GM10248 (cell line): ENCODE results near the gene CNOT1.

Source experiments
- CTCF ChIA-PET: fragments of 300-600 bp; sonication (Branson Sonifier 250); formaldehyde crosslinking; extraction: SDS; loops from one replicate; lab custom pipeline; 2021; ENCODE audit warnings: antibody characterized with exemption; lab: Yijun Ruan, JAX
- POLR2A ChIA-PET: fragments of 350-650 bp; sonication (Branson Sonifier 250); formaldehyde crosslinking; extraction: SDS; loops from one replicate; lab custom pipeline; 2020; ENCODE audit warnings: antibody characterized with exemption; lab: Yijun Ruan, JAX
- DNase-seq: peaks from one replicate; pipeline ENCODE4 v3.0.0; 2012; ENCODE audit errors: extremely low spot score
- CTCF ChIP-seq: IDR thresholded peaks from 2 replicates; pipeline ENCODE4 v1.5.1; 2012; ENCODE audit warnings: mild to moderate bottlenecking, low read depth; ENCODE audit errors: extremely low read depth, missing control alignments, control extremely low read depth

Gene CNOT1

GRCh38 chr16:58507195-58507962 is 122.2 kb downstream of the CNOT1 start:
- TF ChIP-seq CTCF, result no peak
- CTCF ChIA-PET, result interaction anchor here (1.8 kb wide), 1 partner anchor 154 kb away, joined by 6 read pairs; no protein-coding TSS in a partner anchor
- POLR2A ChIA-PET, result no interaction called here
- DNase-seq, result no peak

- POLR2A ChIA-PET, result no interaction called here
- CTCF ChIA-PET, result interaction anchor here (0.6 to 1.8 kb wide), 5 partner anchors 19 to 442 kb away, joined by 3 to 6 read pairs (median 3); no protein-coding TSS in a partner anchor
- TF ChIP-seq CTCF, result no peak
- DNase-seq, result peak; percentile 12
These were observed 123.1 kb downstream of the CNOT1 start for GRCh38 chr16:58506241-58507194.

GRCh38 chr16:58503863-58504688 is 125.5 kb downstream of the CNOT1 start:
- DNase-seq, result no peak
- no peak for TF ChIP-seq CTCF
- ChIA-PET POLR2A (no interaction called here), CTCF (interaction anchor here (2.0 kb wide), 1 partner anchor 252 kb away, joined by 4 read pairs; no protein-coding TSS in a partner anchor)

GRCh38 chr16:58503166-58503862 is 126.3 kb downstream of the CNOT1 start:
- TF ChIP-seq CTCF, result no peak
- ChIA-PET CTCF (interaction anchor here (2.0 kb wide), 1 partner anchor 253 kb away, joined by 4 read pairs; no protein-coding TSS in a partner anchor), POLR2A (no interaction called here)
- DNase-seq, result no peak

GRCh38 chr16:58502217-58502921 is 127.3 kb downstream of the CNOT1 start:
- ChIA-PET CTCF (interaction anchor here (1.5 kb wide), 1 partner anchor 12 kb away, joined by 4 read pairs; no protein-coding TSS in a partner anchor), POLR2A (no interaction called here)
- DNase-seq, result no peak
- TF ChIP-seq CTCF, result no peak
